GM23338 (cell line): Measurements from ENCODE around the gene TPP1. TPM values are rescaled to one million over a fixed set of nuclear protein-coding genes. Genes with fewer than 3 reads are reported as not detected.

ENCODE experiments used
- ATAC-seq: fragments of 200-7000 bp; cut with Tn5 transposase; 3 replicates; pipeline ENCODE4 v1.9.1; 2020
- DNase-seq: peaks from one replicate; pipeline ENCODE4 v3.0.0-alpha.2; 2015; ENCODE audit warnings: low spot score
- H2AFZ ChIP-seq: fragments of 200-600 bp; sonication (generic); 2 replicates; pipeline ENCODE4 v1.8.0; 2016; ENCODE audit warnings: antibody characterized with exemption, mild to moderate bottlenecking, moderate library complexity
- H3F3A ChIP-seq: fragments of 200-600 bp; sonication (generic); replicated peaks from 2 replicates; pipeline ENCODE4 v1.8.0; 2017; ENCODE audit warnings: antibody characterized with exemption, mixed run types, low read depth
- H3K27ac ChIP-seq: fragments of 200-600 bp; sonication (generic); 2 replicates; pipeline ENCODE4 v1.6.1; 2016; ENCODE audit warnings: low read depth
- H3K27me3 ChIP-seq: fragments of 200-600 bp; sonication (generic); 2 replicates; pipeline ENCODE4 v1.8.0; 2016; ENCODE audit warnings: mild to moderate bottlenecking, mixed run types, moderate library complexity; ENCODE audit not compliant: insufficient read depth
- H3K36me3 ChIP-seq: fragments of 200-600 bp; sonication (generic); 2 replicates; pipeline ENCODE4 v1.8.0; 2016; ENCODE audit warnings: mild to moderate bottlenecking; ENCODE audit not compliant: insufficient read depth
- H3K4me1 ChIP-seq: fragments of 200-600 bp; sonication (generic); 2 replicates; pipeline ENCODE4 v1.8.0; 2016; ENCODE audit warnings: mild to moderate bottlenecking, moderate library complexity; ENCODE audit not compliant: insufficient read depth
- H3K4me2 ChIP-seq: fragments of 200-600 bp; sonication (generic); 2 replicates; pipeline ENCODE4 v1.7.1; 2017; ENCODE audit warnings: mixed run types
- H3K4me3 ChIP-seq: fragments of 200-600 bp; sonication (generic); 2 replicates; pipeline ENCODE4 v1.6.1; 2016; ENCODE audit warnings: mixed run types
- H3K79me2 ChIP-seq: fragments of 200-600 bp; sonication (generic); replicated peaks from 2 replicates; pipeline ENCODE4 v1.8.0; 2017; ENCODE audit warnings: mild to moderate bottlenecking; ENCODE audit not compliant: insufficient read depth
- H3K9me2 ChIP-seq: fragments of 200-600 bp; sonication (generic); 2 replicates; pipeline ENCODE4 v1.8.0; 2017; ENCODE audit not compliant: insufficient read depth
- H4K20me1 ChIP-seq: fragments of 200-600 bp; sonication (generic); replicated peaks from 2 replicates; pipeline ENCODE4 v1.8.0; 2017; ENCODE audit warnings: mild to moderate bottlenecking; ENCODE audit not compliant: insufficient read depth
- H3K27ac Mint-ChIP-seq: 2 replicates; pipeline ENCODE4 v1.8.0; 2020; ENCODE audit warnings: inconsistent platforms, mild to moderate bottlenecking, moderate library complexity, mixed read lengths
- H3K27me3 Mint-ChIP-seq: 3 replicates; pipeline ENCODE4 v1.8.0; 2022; ENCODE audit warnings: low read depth, mild to moderate bottlenecking, moderate library complexity, mixed read lengths, inconsistent platforms; ENCODE audit not compliant: insufficient read depth, poor library complexity
- H3K36me3 Mint-ChIP-seq: 3 replicates; pipeline ENCODE4 v1.8.0; 2021; ENCODE audit warnings: low read depth, mild to moderate bottlenecking, inconsistent platforms, moderate library complexity, mixed read lengths
- H3K4me1 Mint-ChIP-seq: 3 replicates; pipeline ENCODE4 v1.8.0; 2020; ENCODE audit warnings: mild to moderate bottlenecking, inconsistent platforms, mixed read lengths
- H3K4me3 Mint-ChIP-seq: 3 replicates; pipeline ENCODE4 v1.8.0; 2021; ENCODE audit warnings: moderate library complexity, mild to moderate bottlenecking, inconsistent platforms, mixed read lengths
- H3K9me3 Mint-ChIP-seq: 3 replicates; pipeline ENCODE4 v1.8.0; 2020; ENCODE audit warnings: moderate library complexity, mild to moderate bottlenecking, inconsistent platforms, mixed read lengths
- CREB1 ChIP-seq: fragments of 250-450 bp; sonication (Bioruptor Pico); IDR thresholded peaks from 2 replicates; pipeline ENCODE4 v1.5.0; 2020; ENCODE audit warnings: low read depth, mild to moderate bottlenecking, moderate library complexity
- EZH2 ChIP-seq: fragments of 200-600 bp; sonication (generic); IDR thresholded peaks from one replicate; pipeline ENCODE4 v1.8.0; 2017; ENCODE audit warnings: antibody characterized with exemption, mild to moderate bottlenecking, low read depth; ENCODE audit not compliant: unreplicated experiment
- JUNB ChIP-seq: IDR thresholded peaks from one replicate; pipeline ENCODE4 v1.6.1; 2016; ENCODE audit warnings: antibody characterized with exemption; ENCODE audit not compliant: unreplicated experiment
- REST ChIP-seq: IDR thresholded peaks from one replicate; pipeline ENCODE4 v1.6.1; 2018; ENCODE audit warnings: antibody characterized with exemption; ENCODE audit not compliant: unreplicated experiment
- ZNF331 ChIP-seq: fragments of 250-450 bp; sonication (Bioruptor Pico); IDR thresholded peaks from 2 replicates; pipeline ENCODE4 v1.5.0; 2020; ENCODE audit warnings: low read depth, mild to moderate bottlenecking, moderate library complexity
- ZNF462 ChIP-seq: fragments of 250-450 bp; sonication (Bioruptor Pico); IDR thresholded peaks from 2 replicates; pipeline ENCODE4 v1.5.0; 2020; ENCODE audit warnings: mild to moderate bottlenecking, moderate library complexity
- polyA plus RNA-seq: library from polyadenylated mRNA; unstranded; fragments of >200 nt; fragmentation: Nextera tagmentation; extraction: Ambion mirVana; gene quantifications from 2 replicates; pipeline ENCODE4 v1.2.1, GENCODE V29; 2016
- total RNA-seq: library from RNA; depleted of rRNA; stranded (reverse); fragments of >200 nt; shearing (Covaris generic); gene quantifications from 2 replicates; pipeline ENCODE4 v1.2.3, GENCODE V29; 2014
- TF ChIP-seq, protein P1 (sequence below), 2 experiments: fragments of 200-600 bp in 1 of 2; sonication (generic) in 1 of 2; conservative IDR thresholded peaks; 2 replicates each; pipeline versions ENCODE4 v1.5.1 to v1.6.1; 2016 to 2017; ENCODE audit warnings: antibody characterized with exemption in 2 of 2, low read depth in 2 of 2, mild to moderate bottlenecking in 2 of 2, moderate library complexity in 1 of 2
- TF ChIP-seq, protein P2 (sequence below): IDR thresholded peaks from 2 replicates; pipeline ENCODE4 v1.6.1; 2016; ENCODE audit warnings: antibody characterized with exemption

Gene TPP1
- total and polyA plus RNA-seq, 2 experiments from 2014 or later = 21.7 to 49.7 TPM

DNA sequence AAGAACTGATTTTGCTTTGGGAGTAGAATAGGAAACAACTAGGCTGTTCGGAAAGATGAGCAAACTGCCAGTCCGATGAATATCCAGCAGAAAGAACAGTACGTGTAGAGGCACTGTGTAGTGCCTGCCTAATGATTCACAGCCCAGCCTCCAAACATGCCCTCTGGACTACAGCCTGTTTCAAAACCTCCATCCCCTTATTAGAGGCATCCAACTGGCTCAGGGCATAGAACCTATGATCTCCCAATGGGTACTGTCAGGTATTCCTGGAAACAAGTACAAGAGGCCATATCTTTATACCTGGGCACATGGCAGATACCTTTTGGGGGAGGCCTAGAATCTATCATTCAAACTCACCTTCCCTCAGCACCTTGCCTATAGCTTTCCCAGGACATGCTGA, 20.7 kb downstream of the TPP1 start:
- Mint-ChIP-seq H3K4me1 (peaks cover 10% of the 10 kb centered on the region; the same call in 2 of the 3 replicates), H3K9me3 (no peaks in the 10 kb centered on the region), H3K36me3 (peaks cover 17% of the 10 kb centered on the region), H3K4me3 (no peak overlapping the region), H3K27me3 (no peaks in the 10 kb centered on the region), H3K27ac (no peak overlapping the region)
- no peaks in the 10 kb centered on the region; the same call in 1 of the 2 replicates for H3K4me1 ChIP-seq
- no peaks in the 10 kb centered on the region for H3F3A ChIP-seq
- no peak overlapping the region for H3K27ac ChIP-seq
- H4K20me1 ChIP-seq = no peaks in the 10 kb centered on the region; the same call in 1 of the 2 replicates
- no peaks in the 10 kb centered on the region for H3K27me3 ChIP-seq
- DNase-seq = no peak
- no peak for ATAC-seq
- H3K9me2 ChIP-seq = no peaks in the 10 kb centered on the region
- H3K36me3 ChIP-seq = peaks cover 6% of the 10 kb centered on the region; the same call in 1 of the 2 replicates
- TF ChIP-seq ZNF331 (CRISPR knock-in tag) (no peak), EZH2 (no peak), ZNF462 (CRISPR knock-in tag) (no peak), CREB1 (CRISPR knock-in tag) (no peak), JUNB (no peak), REST (no peak)
- TF ChIP-seq, protein P1, sequence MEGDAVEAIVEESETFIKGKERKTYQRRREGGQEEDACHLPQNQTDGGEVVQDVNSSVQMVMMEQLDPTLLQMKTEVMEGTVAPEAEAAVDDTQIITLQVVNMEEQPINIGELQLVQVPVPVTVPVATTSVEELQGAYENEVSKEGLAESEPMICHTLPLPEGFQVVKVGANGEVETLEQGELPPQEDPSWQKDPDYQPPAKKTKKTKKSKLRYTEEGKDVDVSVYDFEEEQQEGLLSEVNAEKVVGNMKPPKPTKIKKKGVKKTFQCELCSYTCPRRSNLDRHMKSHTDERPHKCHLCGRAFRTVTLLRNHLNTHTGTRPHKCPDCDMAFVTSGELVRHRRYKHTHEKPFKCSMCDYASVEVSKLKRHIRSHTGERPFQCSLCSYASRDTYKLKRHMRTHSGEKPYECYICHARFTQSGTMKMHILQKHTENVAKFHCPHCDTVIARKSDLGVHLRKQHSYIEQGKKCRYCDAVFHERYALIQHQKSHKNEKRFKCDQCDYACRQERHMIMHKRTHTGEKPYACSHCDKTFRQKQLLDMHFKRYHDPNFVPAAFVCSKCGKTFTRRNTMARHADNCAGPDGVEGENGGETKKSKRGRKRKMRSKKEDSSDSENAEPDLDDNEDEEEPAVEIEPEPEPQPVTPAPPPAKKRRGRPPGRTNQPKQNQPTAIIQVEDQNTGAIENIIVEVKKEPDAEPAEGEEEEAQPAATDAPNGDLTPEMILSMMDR (conservative IDR thresholded peaks at IDR 0.05; ENCODE audit: low read depth in 2 of 2) = no peak
- TF ChIP-seq, protein P2, sequence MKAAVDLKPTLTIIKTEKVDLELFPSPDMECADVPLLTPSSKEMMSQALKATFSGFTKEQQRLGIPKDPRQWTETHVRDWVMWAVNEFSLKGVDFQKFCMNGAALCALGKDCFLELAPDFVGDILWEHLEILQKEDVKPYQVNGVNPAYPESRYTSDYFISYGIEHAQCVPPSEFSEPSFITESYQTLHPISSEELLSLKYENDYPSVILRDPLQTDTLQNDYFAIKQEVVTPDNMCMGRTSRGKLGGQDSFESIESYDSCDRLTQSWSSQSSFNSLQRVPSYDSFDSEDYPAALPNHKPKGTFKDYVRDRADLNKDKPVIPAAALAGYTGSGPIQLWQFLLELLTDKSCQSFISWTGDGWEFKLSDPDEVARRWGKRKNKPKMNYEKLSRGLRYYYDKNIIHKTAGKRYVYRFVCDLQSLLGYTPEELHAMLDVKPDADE = no peak
- no peak overlapping the region for H3K4me3 ChIP-seq
- no peak overlapping the region for H3K4me2 ChIP-seq
- no peak overlapping the region for H2AFZ ChIP-seq
- H3K79me2 ChIP-seq = peaks cover 17% of the 10 kb centered on the region
